ENCODE data around the gene MPL. TPM values are rescaled to one million over a fixed set of nuclear protein-coding genes. Genes with fewer than 3 reads are reported as not detected.
"Not testable (repeated sequence)": the region's sequence is repeated elsewhere in the genome, so short reads cannot be mapped to it uniquely, and the experiment has no call there.

MPL gene
- total and polyA plus RNA-seq, 4 donors = 0.03 to 1.0 TPM; not detected in 2

- TF ChIP-seq JUND (IDR thresholded peaks at IDR 0.05) (no peak), MAX (IDR thresholded peaks at IDR 0.05) (no peak), FOXA1 (IDR thresholded peaks at IDR 0.05) (no peak)
Observed at GRCh38 chr1:43368646-43369020, 31.0 kb downstream of the MPL start (continued).

- peaks cover 11 to 32% (median 24%) of the 10 kb centered on the region in 4 donors for H3K4me1 ChIP-seq (ENCODE audit: control insufficient read depth in 4 of 4, insufficient read depth in 4 of 4, low read length in 3 of 4)
- not testable (repeated sequence) for H3K36me3 ChIP-seq (ENCODE audit: control insufficient read depth in 4 of 4, insufficient read depth in 3 of 4, low read depth in 1 of 4, low read length in 3 of 4); H3K9ac ChIP-seq (ENCODE audit: low read depth in 1 of 2, low read length in 2 of 2); H3K27ac ChIP-seq (ENCODE audit: low read depth in 1 of 2, low read length in 2 of 2); H3K27me3 ChIP-seq (ENCODE audit: control insufficient read depth in 4 of 4, insufficient read depth in 4 of 4, low read length in 3 of 4); H3K4me3 ChIP-seq (ENCODE audit: low read depth in 1 of 3, low read length in 3 of 3); H3K9me3 ChIP-seq (ENCODE audit: control insufficient read depth in 4 of 4, low read length in 3 of 4); DNase-seq (ENCODE audit: low spot score)
- WGBS = 97% methylated on average over 6 of the region's 6 CpGs
Observed at GRCh38 chr1:43369779-43370178, 32.2 kb downstream of the MPL start.

GRCh38 chr1:43370564-43370963 is 32.9 kb downstream of the MPL start:
- H3K27me3 ChIP-seq (ENCODE audit: control insufficient read depth in 4 of 4, insufficient read depth in 4 of 4, low read length in 3 of 4) = no peaks in the 10 kb centered on the region
- WGBS = 89% methylated on average over 4 of the region's 4 CpGs

More at GRCh38 chr1:43370564-43370963, 32.9 kb downstream of the MPL start:
- no peak overlapping the region for H3K27ac ChIP-seq (ENCODE audit: low read depth in 1 of 2, low read length in 2 of 2)
- peaks cover 11 to 32% (median 24%) of the 10 kb centered on the region in 4 donors for H3K4me1 ChIP-seq (ENCODE audit: control insufficient read depth in 4 of 4, insufficient read depth in 4 of 4, low read length in 3 of 4)
- no peak for DNase-seq (ENCODE audit: low spot score)
- no peaks in the 10 kb centered on the region for H3K9me3 ChIP-seq (ENCODE audit: control insufficient read depth in 4 of 4, low read length in 3 of 4)
- peaks cover 0 to 2% (median 0%) of the 10 kb centered on the region in 4 donors for H3K36me3 ChIP-seq (ENCODE audit: control insufficient read depth in 4 of 4, insufficient read depth in 3 of 4, low read depth in 1 of 4, low read length in 3 of 4)
- H3K9ac ChIP-seq (ENCODE audit: low read depth in 1 of 2, low read length in 2 of 2) = no peak overlapping the region
- TF ChIP-seq ATF3 (IDR thresholded peaks at IDR 0.05) (no peak), FOXA1 (IDR thresholded peaks at IDR 0.05) (no peak), YY1 (IDR thresholded peaks at IDR 0.05) (no peak), RAD21 (IDR thresholded peaks at IDR 0.05) (no peak), HNF4G (IDR thresholded peaks at IDR 0.05) (no peak), ZBTB33 (IDR thresholded peaks at IDR 0.05) (no peak), CTCF (IDR thresholded peaks at IDR 0.05; ENCODE audit: low read depth, low read length, missing input control) (no peak), JUND (IDR thresholded peaks at IDR 0.05) (no peak), FOXA2 (IDR thresholded peaks at IDR 0.05) (no peak), RXRA (IDR thresholded peaks at IDR 0.05) (no peak), HNF4A (conservative IDR thresholded peaks at IDR 0.05) (no peak), MAX (IDR thresholded peaks at IDR 0.05) (no peak), TAF1 (conservative IDR thresholded peaks at IDR 0.05) (no peak), REST (IDR thresholded peaks at IDR 0.05) (no peak)
- H3K4me3 ChIP-seq (ENCODE audit: low read depth in 1 of 3, low read length in 3 of 3) = no peak overlapping the region
